Ammon's horn (tissue), 1 donor: Measurements from ENCODE around the gene SEC14L6.

Source experiments
- DNase-seq: peaks from one replicate; pipeline ENCODE4 v3.0.0-alpha.2; 2016; ENCODE audit warnings: low spot score

The SEC14L6 gene

DNA sequence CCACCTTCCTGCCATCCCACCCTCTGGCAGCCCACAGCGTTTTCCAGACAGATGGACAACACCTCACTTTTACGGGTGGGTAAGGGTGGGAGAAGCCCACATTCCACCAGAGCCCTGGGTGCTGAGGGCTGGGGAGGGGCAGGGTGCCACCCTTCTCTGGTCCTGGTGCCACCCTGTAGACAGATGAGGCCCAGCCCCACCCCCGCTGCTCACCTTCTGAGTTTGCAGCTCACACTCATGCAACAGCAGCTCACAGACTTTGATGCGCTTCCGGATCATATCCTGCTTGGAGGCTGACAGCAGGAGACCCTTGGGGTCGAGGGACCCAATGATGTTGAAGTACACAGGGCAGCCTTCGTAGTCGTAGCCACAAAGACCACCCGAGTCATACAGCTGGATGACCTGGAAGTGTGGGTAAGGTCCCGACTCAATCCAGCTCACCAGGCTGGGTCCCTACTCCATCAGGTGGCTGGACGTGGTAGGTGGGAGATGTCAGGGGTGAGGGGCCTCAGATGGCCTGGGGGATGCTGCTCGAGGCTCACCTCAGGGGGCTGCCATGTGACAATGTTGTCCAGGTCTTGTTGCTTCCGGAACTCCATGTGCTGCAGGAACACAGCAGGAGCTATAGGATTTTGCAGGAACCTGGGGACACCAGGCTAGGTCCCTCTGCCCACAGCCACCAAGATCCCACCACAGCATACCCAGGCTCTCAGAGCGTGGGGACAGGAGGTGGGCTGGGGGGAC lies 51.3 kb downstream of the SEC14L6 start:
- no peak for DNase-seq

DNA sequence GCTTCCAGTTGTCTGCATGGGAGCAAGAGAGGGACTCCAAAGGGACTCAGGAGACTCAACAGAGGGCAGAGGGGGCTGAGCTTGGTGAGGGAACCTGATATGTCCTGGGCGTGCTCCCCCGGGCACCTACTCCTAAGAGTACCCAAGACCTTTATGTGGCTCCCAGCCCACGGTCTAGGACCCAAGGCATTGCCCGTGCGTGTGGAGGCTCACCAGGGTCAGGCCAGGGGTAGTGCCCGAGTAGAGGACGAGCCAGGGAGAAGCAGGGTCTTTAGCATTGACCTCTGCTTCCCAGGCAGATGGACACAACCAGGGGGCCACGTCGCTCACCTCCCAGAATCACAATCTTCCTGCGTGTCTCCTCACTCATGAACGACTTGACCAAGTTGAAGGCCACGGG lies 54.4 kb downstream of the SEC14L6 start:
- DNase-seq = no peak

DNA sequence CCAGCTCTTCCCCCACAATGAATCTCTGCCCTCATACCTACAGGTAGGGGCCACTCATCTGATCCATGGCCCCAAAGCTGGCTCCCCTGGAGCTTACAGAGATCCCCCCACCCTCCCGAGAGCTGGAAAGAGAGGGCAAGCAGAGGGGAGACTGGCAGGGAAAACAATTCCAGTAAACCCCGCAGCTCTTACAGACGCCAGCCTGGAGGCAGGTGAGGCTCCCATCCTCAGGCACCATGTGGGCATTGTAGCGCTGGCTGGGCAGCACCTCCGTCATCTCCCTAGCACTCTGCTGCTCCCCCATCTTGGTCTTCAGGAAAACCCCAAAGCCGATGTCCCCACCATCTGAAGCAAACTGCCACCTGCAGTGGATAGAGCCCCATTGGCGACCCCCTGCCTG lies 55.2 kb downstream of the SEC14L6 start:
- no peak for DNase-seq

DNA sequence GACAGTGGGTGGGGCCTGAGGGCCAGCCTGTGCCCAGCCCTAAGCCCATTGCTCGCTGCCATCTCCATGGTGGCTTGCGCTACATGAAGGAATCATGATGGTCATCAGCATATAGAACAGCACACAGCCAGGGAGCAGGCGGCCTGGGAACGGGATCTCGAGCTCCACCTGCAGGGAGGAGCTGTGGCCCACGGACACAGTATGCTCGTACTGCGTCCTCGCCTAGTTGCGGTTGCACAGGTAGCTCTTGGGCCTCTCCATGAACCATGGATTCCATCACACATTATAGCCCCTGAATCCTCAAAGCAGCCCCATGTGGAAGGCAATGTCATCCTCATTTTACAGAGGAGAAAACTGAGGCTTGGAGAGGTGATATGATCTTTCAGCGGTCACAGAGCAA lies 56.1 kb downstream of the SEC14L6 start:
- DNase-seq = no peak

DNA sequence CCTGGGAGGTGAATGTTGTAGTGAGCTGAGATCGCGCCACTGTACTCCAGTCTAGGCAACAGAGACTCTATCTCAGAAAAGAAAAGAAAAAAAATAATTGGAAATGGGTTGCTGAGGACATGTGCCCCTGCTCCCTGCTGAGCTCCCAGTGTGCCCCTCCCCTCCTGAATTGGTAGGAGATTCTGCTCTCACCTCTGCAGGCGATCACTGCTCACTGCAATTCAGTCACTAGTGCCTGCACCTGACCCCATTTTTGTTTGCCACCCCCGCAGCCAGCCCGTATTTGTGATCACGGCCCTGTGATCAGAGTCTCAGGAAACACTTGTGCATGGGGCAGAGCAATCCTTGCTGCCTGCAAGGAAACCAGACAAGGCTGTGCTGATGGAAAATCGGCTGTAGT lies 58.4 kb downstream of the SEC14L6 start:
- no peak for DNase-seq

DNA sequence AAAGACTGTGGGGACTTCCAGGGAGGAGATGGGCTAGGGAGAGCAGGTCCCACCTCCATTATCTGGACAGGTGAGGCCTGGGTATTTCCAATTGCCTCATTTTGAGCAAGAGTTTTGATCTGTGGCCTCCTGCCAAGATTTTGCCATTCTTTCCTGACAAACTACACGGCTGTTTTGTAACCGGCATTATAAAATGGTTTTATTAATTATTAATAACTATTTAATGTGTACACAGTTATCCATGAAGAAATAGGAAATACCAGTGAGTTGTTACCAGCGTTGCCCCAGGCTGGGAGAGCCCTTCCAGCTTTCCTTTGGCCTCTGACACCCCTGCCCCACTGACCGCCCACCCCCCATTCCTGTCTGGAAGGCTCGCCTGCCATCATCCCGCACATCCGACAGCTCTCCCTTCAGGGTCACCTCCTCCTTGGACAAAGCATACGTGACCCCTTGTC lies 59.9 kb downstream of the SEC14L6 start:
- no peak for DNase-seq

DNA sequence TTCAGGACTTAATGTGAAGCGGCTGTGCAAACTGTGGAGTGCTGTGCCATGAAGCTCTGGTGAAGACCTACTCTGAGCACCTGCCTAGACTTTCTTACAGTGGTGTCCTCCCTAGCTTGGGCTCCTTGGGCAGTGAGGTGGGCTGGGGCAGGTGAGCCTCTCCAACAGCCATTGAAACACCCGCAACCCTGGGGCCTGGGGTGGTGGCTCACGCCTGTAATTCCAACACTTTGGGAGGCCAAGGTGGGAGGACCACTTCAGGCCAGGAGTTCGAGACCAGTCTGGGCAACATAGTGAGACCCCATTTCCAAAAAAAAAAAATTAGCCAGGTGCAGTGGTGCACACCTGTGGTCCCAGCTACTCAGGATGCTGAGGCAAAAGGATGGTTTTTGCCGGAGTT lies 60.4 kb downstream of the SEC14L6 start:
- no peak for DNase-seq

DNA sequence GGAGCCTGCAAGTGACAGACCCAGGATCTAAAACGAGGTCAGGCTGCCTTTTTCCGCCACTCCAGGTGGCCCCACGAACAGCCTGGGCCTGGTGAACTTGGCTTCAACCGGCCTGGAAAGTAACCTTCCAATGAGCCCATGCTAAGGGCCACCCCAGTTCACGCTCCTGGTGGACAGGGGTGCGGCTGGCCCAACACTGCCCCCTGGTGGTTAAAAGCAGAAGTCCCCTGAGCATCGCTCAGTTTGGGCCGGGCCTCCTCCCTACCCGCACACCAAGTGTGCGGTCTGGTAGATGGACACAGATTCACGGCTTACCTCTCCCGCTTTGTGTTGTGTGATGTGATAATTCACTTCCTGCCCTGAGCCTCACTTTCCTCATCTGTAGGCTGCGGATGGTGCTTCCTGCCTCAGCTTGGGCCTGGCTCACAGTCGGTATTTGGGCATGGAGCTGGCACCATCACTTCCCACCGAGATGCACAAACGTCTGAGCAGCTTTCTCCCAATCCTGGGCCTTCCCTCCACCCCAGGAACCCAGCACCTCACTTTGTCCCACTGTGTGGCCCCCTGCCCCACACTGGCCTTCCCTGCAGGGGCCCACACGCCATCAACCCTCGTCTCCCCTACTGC lies 61.1 kb downstream of the SEC14L6 start:
- DNase-seq = peak; percentile 72

DNA sequence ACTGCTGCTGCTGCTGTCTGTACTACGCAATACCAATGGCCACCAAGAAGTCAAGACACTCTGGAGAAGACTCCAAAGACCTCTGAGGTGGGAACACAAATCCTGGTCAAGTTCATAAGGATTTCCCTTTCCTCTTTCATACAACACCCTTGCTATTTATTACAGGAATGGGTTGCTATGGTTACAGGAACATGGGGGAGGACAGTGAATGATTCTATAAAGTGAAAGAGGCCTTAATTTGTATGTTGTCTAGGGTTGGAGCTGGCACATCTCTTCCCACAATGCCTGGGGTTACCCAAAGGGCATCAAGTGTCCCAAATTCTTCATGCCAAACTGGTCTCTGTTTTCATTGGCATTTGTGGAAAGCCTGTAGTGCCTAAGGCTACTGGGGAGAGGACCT lies 63.4 kb downstream of the SEC14L6 start:
- DNase-seq = peak; percentile 22

DNA sequence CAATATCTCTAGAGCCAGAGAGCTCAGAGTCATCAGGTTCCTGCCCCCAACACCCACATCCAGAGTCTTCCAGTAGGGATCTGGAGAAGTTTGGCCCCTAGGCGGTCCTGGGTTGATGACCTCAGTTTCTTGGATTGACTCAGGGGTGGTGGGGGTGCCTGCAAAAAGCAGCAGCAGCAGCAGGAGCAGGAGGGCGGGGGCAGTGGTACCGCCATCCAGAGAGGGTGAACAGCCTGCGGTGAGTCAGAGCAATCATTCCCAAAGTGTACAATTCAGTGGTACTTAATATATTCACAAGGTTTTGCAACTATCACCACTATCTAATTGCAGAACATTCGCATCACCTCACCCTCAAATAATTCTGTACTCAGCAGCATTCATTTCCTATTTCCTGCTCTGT lies 64.8 kb downstream of the SEC14L6 start:
- DNase-seq = peak; percentile 64

DNA sequence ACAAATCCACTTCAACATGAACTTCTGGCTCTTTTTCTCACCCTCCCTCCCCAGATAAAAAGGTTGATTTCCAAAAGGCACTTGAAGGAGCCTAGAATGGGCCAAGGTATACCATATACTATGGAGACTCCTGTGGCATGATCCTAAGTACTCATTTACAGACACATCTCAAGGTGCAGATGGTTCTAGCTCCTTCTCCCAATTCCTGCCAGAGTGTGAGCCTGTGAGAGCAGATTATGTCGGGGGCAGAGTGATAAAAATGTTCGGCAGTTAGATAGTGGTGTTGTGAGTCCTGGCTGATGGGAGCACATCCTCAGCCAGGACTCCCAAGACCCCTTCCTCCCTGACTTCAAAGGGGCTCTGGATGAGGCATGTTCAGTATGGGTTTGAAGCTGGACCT lies 66.6 kb downstream of the SEC14L6 start:
- no peak for DNase-seq

DNA sequence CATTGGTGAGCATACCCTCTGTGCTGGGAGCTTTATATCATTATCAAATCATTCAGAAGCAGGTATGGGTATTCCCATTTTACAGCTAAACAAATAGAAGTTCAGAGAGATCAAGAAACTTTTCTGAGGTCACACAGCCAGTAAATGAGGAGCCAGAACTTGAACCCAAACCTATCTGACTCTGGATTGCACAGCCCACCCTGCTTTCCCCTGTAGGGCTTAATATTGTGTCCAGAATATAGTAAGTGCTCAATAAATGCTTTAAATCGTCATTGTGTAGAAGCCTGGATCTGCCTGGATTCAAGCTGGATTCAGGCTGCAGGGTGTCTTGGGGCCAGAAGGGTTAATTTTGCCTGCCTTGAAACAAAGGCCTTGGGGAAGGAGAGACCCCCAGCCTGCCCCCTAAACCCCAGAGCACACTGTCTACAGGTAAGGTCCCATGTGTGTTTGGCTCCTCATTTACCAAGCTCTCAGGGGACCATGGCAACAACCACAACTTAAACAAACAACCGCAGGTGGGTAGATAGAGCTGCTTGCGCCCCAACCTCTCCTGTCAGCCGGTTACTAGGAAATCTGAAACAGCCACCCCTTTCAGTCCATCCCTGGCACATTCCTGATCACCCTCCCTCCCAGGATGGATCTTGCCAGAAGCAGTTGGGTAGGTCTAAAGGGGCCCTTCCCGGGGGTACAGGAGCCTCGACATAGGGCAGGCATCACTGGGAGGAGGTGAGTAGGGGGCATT lies 71.7 kb downstream of the SEC14L6 start:
- DNase-seq = no peak

DNA sequence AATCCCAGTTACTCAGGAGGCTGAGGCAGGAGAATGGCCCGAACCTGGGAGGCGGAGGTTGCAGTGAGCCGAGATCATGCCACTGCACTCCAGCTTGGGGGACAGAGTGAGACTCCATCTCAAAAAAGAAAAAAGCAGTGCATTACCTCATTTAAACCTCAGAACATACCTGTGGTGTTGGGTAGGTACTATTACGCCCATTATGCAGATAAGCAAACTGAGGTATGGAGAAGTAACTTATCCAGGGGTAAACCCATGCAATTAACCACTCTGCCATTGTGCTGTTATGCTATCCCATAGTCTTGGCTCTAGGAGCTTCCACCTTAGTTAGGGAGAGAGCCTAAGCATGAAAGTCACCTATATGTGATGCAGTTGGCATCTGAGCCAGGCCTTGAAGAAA lies 72.4 kb downstream of the SEC14L6 start:
- DNase-seq = no peak

DNA sequence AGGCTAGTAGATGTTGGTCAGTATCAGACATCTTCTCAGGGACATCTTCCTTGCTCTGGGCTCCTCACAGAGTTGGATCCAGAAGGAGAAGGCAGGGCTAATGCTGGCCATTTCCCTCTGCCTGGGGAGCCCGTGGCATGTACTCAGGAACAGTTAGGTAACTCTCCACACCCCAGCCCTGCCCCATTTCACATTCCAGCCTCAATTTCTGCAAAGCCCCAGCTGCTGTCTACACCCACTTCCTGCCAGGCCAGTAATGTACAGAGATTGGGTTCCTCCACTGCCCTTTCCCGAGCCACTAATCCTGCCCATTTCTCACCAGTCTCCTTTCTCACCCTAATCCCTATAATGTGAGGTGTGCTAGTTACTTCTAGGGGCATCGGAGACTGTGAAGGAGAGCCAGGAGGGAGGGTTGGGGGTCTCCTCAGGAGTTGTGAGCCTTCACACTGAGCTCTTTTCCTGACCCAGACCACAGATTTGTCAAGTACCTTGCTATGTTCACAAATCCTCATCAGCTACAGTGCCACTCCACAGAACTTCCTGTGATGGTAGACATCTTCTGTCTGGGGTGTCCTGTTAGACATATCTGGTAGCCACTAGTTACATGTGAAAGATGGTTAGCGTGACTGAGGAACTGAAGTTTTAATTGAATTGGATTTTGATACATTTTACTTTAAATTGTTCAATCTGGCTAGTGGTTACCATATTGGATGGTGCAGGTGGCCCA lies 73.4 kb downstream of the SEC14L6 start:
- no peak for DNase-seq
